H1 (cell line): ENCODE measurements around the gene DICER1.

Experiments
- ATF2 ChIP-seq: IDR thresholded peaks from 2 replicates; pipeline ENCODE4 v1.6.1; 2012; ENCODE audit warnings: low read length, inconsistent platforms
- ZNF274 ChIP-seq: IDR thresholded peaks from 2 replicates; pipeline ENCODE4 v1.7.0; 2012; ENCODE audit warnings: low read length, borderline replicate concordance; ENCODE audit errors: extremely low read depth

- TF ChIP-seq ATF2 (no peak), ZNF274 (no peak)
Measured at GRCh38 chr14:95183532-95184412, 26.4 kb upstream of the DICER1 start.
